ENCODE measurements around the gene RASGEF1B. TPM values are rescaled to one million over a fixed set of nuclear protein-coding genes. Genes with fewer than 3 reads are reported as not detected.

RASGEF1B gene
- total RNA-seq, 1 experiment from 2014 or later: 1.4 TPM

GRCh38 chr4:81505726-81506125 lies 34.0 kb upstream of the RASGEF1B start:
- Histone ChIP-seq H4K20me1 (ENCODE audit: low read length) (no peaks in the 10 kb centered on the region), H3K9me3 (ENCODE audit: low read length) (no peaks in the 10 kb centered on the region), H3K27me3 (ENCODE audit: low read length) (peaks cover 17% of the 10 kb centered on the region), H3K4me3 (ENCODE audit: low read length) (no peak overlapping the region), H3F3A (ENCODE audit: low read length, unreplicated experiment) (no peaks in the 10 kb centered on the region), H3K27ac (ENCODE audit: low read length) (no peak overlapping the region), H3K79me2 (ENCODE audit: low read length) (no peaks in the 10 kb centered on the region), H3K4me2 (ENCODE audit: low read length) (no peak overlapping the region), H3K9me2 (replicated peaks; ENCODE audit: low read length) (no peaks in the 10 kb centered on the region), H3K9ac (ENCODE audit: low read length) (no peak overlapping the region), H3K4me1 (ENCODE audit: insufficient read depth, low read length) (no peaks in the 10 kb centered on the region), H2AFZ (ENCODE audit: low read length) (no peak overlapping the region), H3K36me3 (ENCODE audit: low read depth, low read length) (no peaks in the 10 kb centered on the region)
- ChIA-PET CTCF (no interaction called here), POLR2A (ENCODE audit: unreplicated experiment) (no interaction called here)
- intact Hi-C loops (cut with micrococcal nuclease): no loop called here
- ATAC-seq (no peak), DNase-seq (no peak)
- TF ChIP-seq EZH2phosphoT487 (IDR thresholded peaks at IDR 0.05; ENCODE audit: borderline replicate concordance, low read length) (no peak), CTCF (conservative IDR thresholded peaks at IDR 0.05; ENCODE audit: low read depth, low read length) (no peak), EZH2 (IDR thresholded peaks at IDR 0.05; ENCODE audit: low read length, unreplicated experiment) (no peak)
- BruUV-seq (replicated peaks): no TSS peak

- DNase-seq: no peak
- no peaks in the 10 kb centered on the region for H3K79me2 ChIP-seq (ENCODE audit: low read length)
- ChIA-PET POLR2A (ENCODE audit: unreplicated experiment) (no interaction called here), CTCF (no interaction called here)
- intact Hi-C loops (cut with micrococcal nuclease): no loop called here
- H4K20me1 ChIP-seq (ENCODE audit: low read length): no peaks in the 10 kb centered on the region
- no peak for ATAC-seq
- H3K9ac ChIP-seq (ENCODE audit: low read length): no peak overlapping the region
- TF ChIP-seq CTCF (conservative IDR thresholded peaks at IDR 0.05; ENCODE audit: low read depth, low read length): no peak
- TF ChIP-seq EZH2 (IDR thresholded peaks at IDR 0.05; ENCODE audit: low read length, unreplicated experiment): no peak
- TF ChIP-seq EZH2phosphoT487 (IDR thresholded peaks at IDR 0.05; ENCODE audit: borderline replicate concordance, low read length): no peak
- H2AFZ ChIP-seq (ENCODE audit: low read length): no peak overlapping the region
- no TSS peak for BruUV-seq (replicated peaks)
- H3K9me2 ChIP-seq (replicated peaks; ENCODE audit: low read length): no peaks in the 10 kb centered on the region
- peaks cover 14% of the 10 kb centered on the region for H3K27me3 ChIP-seq (ENCODE audit: low read length)
- H3K36me3 ChIP-seq (ENCODE audit: low read depth, low read length): no peaks in the 10 kb centered on the region
- H3F3A ChIP-seq (ENCODE audit: low read length, unreplicated experiment): no peaks in the 10 kb centered on the region
- no peak overlapping the region for H3K4me2 ChIP-seq (ENCODE audit: low read length)
- no peak overlapping the region for H3K27ac ChIP-seq (ENCODE audit: low read length)
- no peak overlapping the region for H3K4me3 ChIP-seq (ENCODE audit: low read length)
- no peaks in the 10 kb centered on the region for H3K4me1 ChIP-seq (ENCODE audit: insufficient read depth, low read length)
- no peaks in the 10 kb centered on the region for H3K9me3 ChIP-seq (ENCODE audit: low read length)
These were observed 33.4 kb upstream of the RASGEF1B start for GRCh38 chr4:81505004-81505598.

GRCh38 chr4:81504112-81505003 lies 32.7 kb upstream of the RASGEF1B start:
- no TSS peak for BruUV-seq (replicated peaks)
- ChIA-PET POLR2A (ENCODE audit: unreplicated experiment) (no interaction called here), CTCF (no interaction called here)
- no peaks in the 10 kb centered on the region for H4K20me1 ChIP-seq (ENCODE audit: low read length)
- H3K4me3 ChIP-seq (ENCODE audit: low read length): no peak overlapping the region
- no peak overlapping the region for H3K9ac ChIP-seq (ENCODE audit: low read length)
- no peaks in the 10 kb centered on the region for H3K4me1 ChIP-seq (ENCODE audit: insufficient read depth, low read length)
- ATAC-seq (no peak), DNase-seq (no peak)
- TF ChIP-seq EZH2phosphoT487 (IDR thresholded peaks at IDR 0.05; ENCODE audit: borderline replicate concordance, low read length) (no peak), EZH2 (IDR thresholded peaks at IDR 0.05; ENCODE audit: low read length, unreplicated experiment) (no peak), CTCF (conservative IDR thresholded peaks at IDR 0.05; ENCODE audit: low read depth, low read length) (no peak)
- H3K9me2 ChIP-seq (replicated peaks; ENCODE audit: low read length): no peaks in the 10 kb centered on the region
- no peaks in the 10 kb centered on the region for H3K36me3 ChIP-seq (ENCODE audit: low read depth, low read length)
- H3K4me2 ChIP-seq (ENCODE audit: low read length): no peak overlapping the region
- H3K27ac ChIP-seq (ENCODE audit: low read length): no peak overlapping the region
- intact Hi-C loops (cut with micrococcal nuclease): no loop called here
- no peak overlapping the region for H2AFZ ChIP-seq (ENCODE audit: low read length)
- no peaks in the 10 kb centered on the region for H3F3A ChIP-seq (ENCODE audit: low read length, unreplicated experiment)
- no peaks in the 10 kb centered on the region for H3K9me3 ChIP-seq (ENCODE audit: low read length)
- H3K27me3 ChIP-seq (ENCODE audit: low read length): peaks cover 14% of the 10 kb centered on the region
- no peaks in the 10 kb centered on the region for H3K79me2 ChIP-seq (ENCODE audit: low read length)

Data from PC-3 (cell line).